IMR-90 (cell line): Measurements from ENCODE around the gene NHEJ1. TPM values are rescaled to one million over a fixed set of nuclear protein-coding genes. Genes with fewer than 3 reads are reported as not detected.

ENCODE experiments used
- ATAC-seq: fragments of 200-7000 bp; cut with Tn5 transposase; 2 replicates; pipeline ENCODE4 v1.9.1; 2020; ENCODE audit warnings: low read depth, mild to moderate bottlenecking, moderate library complexity
- BruUV-seq: library from RNA; stranded (reverse); fragments of 400-500 nt; replicated peaks from 2 replicates; lab custom pipeline; 2021; lab: Mats Ljungman, UMichigan
- CTCF ChIA-PET: fragments of 300-600 bp; formaldehyde crosslinking; extraction: SDS; loops from one replicate; lab custom pipeline; 2021; ENCODE audit warnings: antibody characterized with exemption; lab: Yijun Ruan, JAX
- POLR2A ChIA-PET: fragments of 300-600 bp; sonication (Branson Sonifier 250); formaldehyde crosslinking; loops from one replicate; lab custom pipeline; 2022; ENCODE audit warnings: antibody characterized with exemption; ENCODE audit not compliant: unreplicated experiment; lab: Charles Lee
- DNase-seq: peaks from one replicate; pipeline ENCODE4 v3.0.0; 2013
- H2AFZ ChIP-seq: replicated peaks from 2 replicates; pipeline ENCODE3; 2013; ENCODE audit warnings: low read length, mild to moderate bottlenecking; ENCODE audit not compliant: poor library complexity
- H2AK5ac ChIP-seq: 2 replicates; pipeline ENCODE4 v1.6.1; 2013; ENCODE audit warnings: low read depth, low read length, inconsistent platforms
- H2AK9ac ChIP-seq: replicated peaks from 2 replicates; pipeline ENCODE3; 2013; ENCODE audit warnings: mild to moderate bottlenecking, low read depth, low read length, moderate library complexity; ENCODE audit not compliant: poor library complexity
- H2BK120ac ChIP-seq: 2 replicates; pipeline ENCODE4 v1.6.1; 2013; ENCODE audit warnings: low read depth, low read length, inconsistent platforms
- H2BK15ac ChIP-seq: 3 replicates; pipeline ENCODE4 v1.6.1; 2013; ENCODE audit warnings: low read depth, low read length, inconsistent platforms
- H2BK20ac ChIP-seq: 2 replicates; pipeline ENCODE4 v1.6.1; 2013; ENCODE audit warnings: low read depth, mild to moderate bottlenecking, inconsistent platforms, low read length, moderate library complexity
- H2BK5ac ChIP-seq: 2 replicates; pipeline ENCODE4 v1.6.1; 2013; ENCODE audit warnings: mild to moderate bottlenecking, low read depth, low read length, inconsistent platforms; ENCODE audit not compliant: poor library complexity, severe bottlenecking
- H3K14ac ChIP-seq: replicated peaks from 2 replicates; pipeline ENCODE4 v1.6.1; 2013; ENCODE audit warnings: low read depth, low read length, inconsistent platforms
- H3K18ac ChIP-seq: 2 replicates; pipeline ENCODE4 v1.6.1; 2013; ENCODE audit warnings: low read depth, low read length, control low read depth
- H3K23ac ChIP-seq: 2 replicates; pipeline ENCODE4 v1.6.1; 2013; ENCODE audit warnings: low read depth, low read length, inconsistent platforms
- H3K27ac ChIP-seq: 2 replicates; pipeline ENCODE4 v1.5.1; 2013; ENCODE audit warnings: mild to moderate bottlenecking, control low read depth, low read length; ENCODE audit not compliant: insufficient read depth
- H3K27me3 ChIP-seq: 2 replicates; pipeline ENCODE4 v1.6.1; 2013; ENCODE audit warnings: low read length; ENCODE audit not compliant: control insufficient read depth, insufficient read depth
- H3K36me3 ChIP-seq: 2 replicates; pipeline ENCODE4 v1.6.1; 2013; ENCODE audit warnings: low read length, mixed read lengths; ENCODE audit not compliant: control insufficient read depth, insufficient read depth
- H3K4ac ChIP-seq: 2 replicates; pipeline ENCODE4 v1.6.1; 2013; ENCODE audit warnings: low read depth, low read length, inconsistent platforms
- H3K4me1 ChIP-seq: 2 replicates; pipeline ENCODE4 v1.6.1; 2013; ENCODE audit warnings: low read length, mixed read lengths; ENCODE audit not compliant: control insufficient read depth, insufficient read depth
- H3K4me2 ChIP-seq: 2 replicates; pipeline ENCODE4 v1.6.1; 2013; ENCODE audit warnings: low read depth, mild to moderate bottlenecking, control low read depth, low read length, moderate library complexity
- H3K4me3 ChIP-seq: 2 replicates; pipeline ENCODE4 v1.5.1; 2013; ENCODE audit warnings: low read depth, mild to moderate bottlenecking, control low read depth, low read length, moderate library complexity; ENCODE audit not compliant: insufficient read depth
- H3K56ac ChIP-seq: 2 replicates; pipeline ENCODE4 v1.6.1; 2013; ENCODE audit warnings: low read length, inconsistent platforms; ENCODE audit not compliant: insufficient read depth; ENCODE audit errors: extremely low read depth
- H3K79me1 ChIP-seq, 2 experiments: 2 replicates each; pipeline ENCODE4 v1.6.1; 2013; ENCODE audit warnings: low read length in 2 of 2, inconsistent platforms in 1 of 2, low read depth in 1 of 2
- H3K9ac ChIP-seq: 2 replicates; pipeline ENCODE4 v1.6.1; 2013; ENCODE audit warnings: low read depth, low read length, control low read depth
- H3K9me1 ChIP-seq: 2 replicates; pipeline ENCODE4 v1.6.1; 2013; ENCODE audit warnings: low read length, inconsistent platforms; ENCODE audit not compliant: insufficient read depth
- H3K9me3 ChIP-seq: 2 replicates; pipeline ENCODE4 v1.6.1; 2013; ENCODE audit warnings: low read length; ENCODE audit not compliant: control insufficient read depth, insufficient read depth
- H4K20me1 ChIP-seq: 2 replicates; pipeline ENCODE4 v1.6.1; 2013; ENCODE audit warnings: low read length, inconsistent platforms; ENCODE audit not compliant: insufficient read depth
- H4K5ac ChIP-seq: 2 replicates; pipeline ENCODE4 v1.6.1; 2013; ENCODE audit warnings: mild to moderate bottlenecking, low read depth, low read length, control low read depth
- H4K8ac ChIP-seq, 2 experiments: 2 replicates each; pipeline ENCODE4 v1.6.1; 2013; ENCODE audit warnings: low read depth in 2 of 2, low read length in 2 of 2, control low read depth in 1 of 2, inconsistent platforms in 1 of 2
- H4K91ac ChIP-seq: 2 replicates; pipeline ENCODE4 v1.6.1; 2013; ENCODE audit warnings: low read depth, low read length, inconsistent platforms; ENCODE audit not compliant: insufficient read depth
- CEBPB ChIP-seq: IDR thresholded peaks from 2 replicates; pipeline ENCODE4 v1.6.1; 2012; ENCODE audit warnings: low read depth, low read length, improper control_type of control experiment
- CHD1 ChIP-seq: IDR thresholded peaks from 2 replicates; pipeline ENCODE4 v1.6.1; 2012; ENCODE audit warnings: low read depth, low read length, improper control_type of control experiment
- ELK1 ChIP-seq: fragments of 150-350 bp; IDR thresholded peaks from 2 replicates; pipeline ENCODE4 v1.6.1; 2016; ENCODE audit warnings: low read depth, mild to moderate bottlenecking, low read length, moderate library complexity, borderline replicate concordance
- FOS ChIP-seq: fragments of 150-350 bp; IDR thresholded peaks from 2 replicates; pipeline ENCODE4 v1.6.1; 2016; ENCODE audit warnings: low read depth, low read length
- MAZ ChIP-seq: IDR thresholded peaks from 2 replicates; pipeline ENCODE4 v1.6.1; 2012; ENCODE audit warnings: low read depth, mild to moderate bottlenecking, low read length, improper control_type of control experiment, moderate library complexity, borderline replicate concordance
- NFE2L2 ChIP-seq: fragments of 150-350 bp; IDR thresholded peaks from 2 replicates; pipeline ENCODE4 v1.6.1; 2016; ENCODE audit warnings: low read depth, mild to moderate bottlenecking, low read length
- RCOR1 ChIP-seq: IDR thresholded peaks from 2 replicates; pipeline ENCODE4 v1.6.1; 2012; ENCODE audit warnings: mild to moderate bottlenecking, low read length, improper control_type of control experiment; ENCODE audit not compliant: insufficient replicate concordance
- USF2 ChIP-seq: fragments of 150-350 bp; IDR thresholded peaks from 2 replicates; pipeline ENCODE4 v1.6.1; 2017; ENCODE audit warnings: mild to moderate bottlenecking, antibody characterized with exemption, low read length, low read depth
- WGBS, 2 experiments: methylation state at CpG; one replicate each; pipeline versions ENCODE4 v1.1.5 to v1.1.7; 2013; ENCODE audit warnings: missing lambda C conversion rate in 2 of 2; ENCODE audit not compliant: insufficient read length in 1 of 2; ENCODE audit errors: extremely low coverage in 2 of 2; 5-methylcytosine and 5-hydroxymethylcytosine counted together
- dilution Hi-C: fragments of 300-500 bp; cut with HindIII; formaldehyde crosslinking; loops from one replicate; pipeline ENCODE4 v1.14.3; 2018; ENCODE audit warnings: low sequenced_read_pairs; ENCODE audit not compliant: unreplicated experiment
- in situ Hi-C: fragments of 300-500 bp; cut with MboI; formaldehyde crosslinking; loops from 3 replicates; pipeline ENCODE4 v1.14.3; 2019; ENCODE audit warnings: low sequenced_read_pairs, inconsistent platforms, mixed read lengths
- intact Hi-C: fragments of 100-400 bp; cut with micrococcal nuclease; formaldehyde crosslinking; loops from 2 replicates; pipeline ENCODE4 v1.10.0; 2022
- polyA plus RNA-seq, 3 experiments: library from polyadenylated mRNA; depleted of rRNA; stranded (reverse); fragments of >200 nt; gene quantifications; 2 replicates each; pipeline ENCODE4 v1.2.3, GENCODE V29; 2012; ENCODE audit warnings: low replicate concordance in 1 of 3
- total RNA-seq: library from RNA; depleted of rRNA; stranded (reverse); fragments of >200 nt; gene quantifications from 2 replicates; pipeline ENCODE4 v1.2.3, GENCODE V29; 2012

NHEJ1 gene
- total and polyA plus RNA-seq, 2 of the 4 experiments (the other 2 are of a cell fraction): 12.5 to 23.1 TPM

GRCh38 chr2:219034823-219035222 lies 125.8 kb downstream of the NHEJ1 start:
- Histone ChIP-seq H3K36me3 (no peaks in the 10 kb centered on the region), H2AK5ac (no peak overlapping the region), H3K4me1 (no peaks in the 10 kb centered on the region), H4K91ac (no peak overlapping the region), H4K8ac (no peak overlapping the region), H3K56ac (no peak overlapping the region), H2AFZ (no peak overlapping the region), H2BK20ac (no peak overlapping the region), H3K27ac (no peak overlapping the region), H2AK9ac (no peak overlapping the region), H3K4ac (no peak overlapping the region), H3K23ac (no peak overlapping the region), H2BK120ac (no peak overlapping the region), H3K9ac (no peak overlapping the region), H2BK15ac (no peak overlapping the region), H3K4me2 (no peak overlapping the region), H4K20me1 (0 out of 2 replicates have a peak, but pooled peaks cover 3% of the 10 kb centered on the region), H3K4me3 (no peak overlapping the region), H3K18ac (no peak overlapping the region), H4K5ac (no peak overlapping the region), H2BK5ac (no peak overlapping the region), H3K14ac (no peak overlapping the region), H3K9me3 (no peaks in the 10 kb centered on the region), H3K27me3 (peaks cover 45% of the 10 kb centered on the region), H3K9me1 (no peaks in the 10 kb centered on the region), H3K79me1 (no peaks in the 10 kb centered on the region)
- CTCF ChIA-PET: interaction anchor here (0.6 kb wide), 1 partner anchor 84 kb away, joined by 4 read pairs; no protein-coding TSS in a partner anchor
- BruUV-seq: no TSS peak
- ATAC-seq (no peak), DNase-seq (no peak)
- POLR2A ChIA-PET: no interaction called here
- in situ Hi-C loops (no loop called here), dilution Hi-C loops (no loop called here), intact Hi-C loops (no loop called here)
- no CpG with 5 or more reads among the region's 6 CpGs for WGBS, 2 experiments
- TF ChIP-seq NFE2L2: no peak
- no peak for TF ChIP-seq CEBPB
- TF ChIP-seq USF2: no peak
- no peak for TF ChIP-seq FOS
- TF ChIP-seq MAZ: no peak
- no peak for TF ChIP-seq RCOR1
- TF ChIP-seq CHD1: no peak
- TF ChIP-seq ELK1: no peak
